Occipital lobe (tissue), 2 donors: ENCODE measurements around the gene FAM3B. TPM values are rescaled to one million over a fixed set of nuclear protein-coding genes. Genes with fewer than 3 reads are reported as not detected.

Experiments
- DNase-seq: peaks from one replicate; lab custom pipeline; 2025; lab: John Stamatoyannopoulos, UW
- total RNA-seq: library from RNA; depleted of rRNA; stranded (reverse); fragments of >200 nt; gene quantifications from one replicate; pipeline ENCODE4 v1.2.3, GENCODE V29; 2014

FAM3B gene
- total RNA-seq, 1 donor from 2014 or later, result not detected

GRCh38 chr21:41318218-41318617, 1.6 kb downstream of the FAM3B start:
- no peak for DNase-seq

GRCh38 chr21:41319273-41319672, 2.7 kb downstream of the FAM3B start:
- DNase-seq, result no peak

- no peak for DNase-seq
These were observed 4.8 kb downstream of the FAM3B start for GRCh38 chr21:41321211-41321907.

- no peak for DNase-seq
These were observed 5.4 kb downstream of the FAM3B start for GRCh38 chr21:41321908-41322495.

- DNase-seq, result no peak
These were observed 6.1 kb downstream of the FAM3B start for GRCh38 chr21:41322496-41323382.

- DNase-seq, result no peak
These were observed 8.7 kb downstream of the FAM3B start for GRCh38 chr21:41325138-41325912.

- DNase-seq, result no peak
These were observed 9.9 kb downstream of the FAM3B start for GRCh38 chr21:41326414-41327080.

GRCh38 chr21:41327753-41328152, 11.2 kb downstream of the FAM3B start:
- DNase-seq, result no peak

GRCh38 chr21:41328660-41329607, 12.3 kb downstream of the FAM3B start:
- DNase-seq, result no peak

- no peak for DNase-seq
These were observed 17.2 kb downstream of the FAM3B start for GRCh38 chr21:41333752-41334151.

GRCh38 chr21:41337515-41337914, 20.9 kb downstream of the FAM3B start:
- no peak for DNase-seq

GRCh38 chr21:41338455-41338854, 21.9 kb downstream of the FAM3B start:
- no peak for DNase-seq

- no peak for DNase-seq
These were observed 25.4 kb downstream of the FAM3B start for GRCh38 chr21:41342035-41342434.

- no peak for DNase-seq
These were observed 27.5 kb downstream of the FAM3B start for GRCh38 chr21:41344146-41344545.

- DNase-seq, result no peak
These were observed 28.8 kb downstream of the FAM3B start for GRCh38 chr21:41345356-41345755.

GRCh38 chr21:41345934-41346685, 29.5 kb downstream of the FAM3B start:
- no peak for DNase-seq

- DNase-seq, result no peak
These were observed 30.2 kb downstream of the FAM3B start for GRCh38 chr21:41346758-41347157.

- no peak for DNase-seq
These were observed 31.8 kb downstream of the FAM3B start for GRCh38 chr21:41348434-41348833.

GRCh38 chr21:41349126-41349525, 32.5 kb downstream of the FAM3B start:
- DNase-seq, result no peak
